ENCODE data around the gene HSPG2.

HSPG2 gene

GRCh38 chr1:21878840-21879478 lies 58.2 kb downstream of the HSPG2 start:
- Histone ChIP-seq H3K27me3 (no peaks in the 10 kb centered on the region), H3K4me1 (no peaks in the 10 kb centered on the region), H3K4me3 (ENCODE audit: low read depth, low read length) (no peak overlapping the region), H3K9me3 (no peaks in the 10 kb centered on the region), H3K36me3 (no peaks in the 10 kb centered on the region)
- no peak for TF ChIP-seq CTCF (IDR thresholded peaks at IDR 0.05; ENCODE audit: low read depth, low read length)
- DNase-seq, result no peak

- no peak for DNase-seq
- Histone ChIP-seq H3K4me1 (no peaks in the 10 kb centered on the region), H3K36me3 (no peaks in the 10 kb centered on the region), H3K4me3 (ENCODE audit: low read depth, low read length) (no peak overlapping the region), H3K9me3 (no peaks in the 10 kb centered on the region), H3K27me3 (no peaks in the 10 kb centered on the region)
- no peak for TF ChIP-seq CTCF (IDR thresholded peaks at IDR 0.05; ENCODE audit: low read depth, low read length)
Observed at GRCh38 chr1:21878009-21878773, 58.9 kb downstream of the HSPG2 start.

DNA sequence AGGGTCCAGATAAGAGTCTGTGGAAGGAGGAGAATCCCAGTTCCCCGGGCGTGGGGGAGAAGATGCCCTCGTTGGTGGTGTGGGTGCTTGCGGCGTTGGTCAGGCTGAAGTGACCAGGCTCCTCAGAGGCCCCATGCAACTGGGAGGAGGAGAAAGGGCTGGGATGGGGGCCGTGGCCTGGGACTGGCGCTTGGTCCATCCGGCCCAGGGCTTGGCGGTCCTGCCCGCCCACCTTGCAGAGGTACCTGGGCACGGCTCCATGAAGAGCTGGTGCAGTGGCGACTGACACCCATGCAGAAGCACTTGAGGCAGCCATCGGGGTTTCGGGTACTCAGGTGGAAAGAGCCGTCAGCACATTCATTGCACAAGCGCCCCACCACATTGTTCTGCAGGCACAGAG lies 60.8 kb downstream of the HSPG2 start:
- H3K4me1 ChIP-seq, result no peaks in the 10 kb centered on the region
- no peaks in the 10 kb centered on the region for H3K27me3 ChIP-seq
- no peak for TF ChIP-seq CTCF (IDR thresholded peaks at IDR 0.05; ENCODE audit: low read depth, low read length)
- no peak for DNase-seq
- no peaks in the 10 kb centered on the region for H3K36me3 ChIP-seq
- no peaks in the 10 kb centered on the region for H3K9me3 ChIP-seq
- no peak overlapping the region for H3K4me3 ChIP-seq (ENCODE audit: low read depth, low read length)

DNA sequence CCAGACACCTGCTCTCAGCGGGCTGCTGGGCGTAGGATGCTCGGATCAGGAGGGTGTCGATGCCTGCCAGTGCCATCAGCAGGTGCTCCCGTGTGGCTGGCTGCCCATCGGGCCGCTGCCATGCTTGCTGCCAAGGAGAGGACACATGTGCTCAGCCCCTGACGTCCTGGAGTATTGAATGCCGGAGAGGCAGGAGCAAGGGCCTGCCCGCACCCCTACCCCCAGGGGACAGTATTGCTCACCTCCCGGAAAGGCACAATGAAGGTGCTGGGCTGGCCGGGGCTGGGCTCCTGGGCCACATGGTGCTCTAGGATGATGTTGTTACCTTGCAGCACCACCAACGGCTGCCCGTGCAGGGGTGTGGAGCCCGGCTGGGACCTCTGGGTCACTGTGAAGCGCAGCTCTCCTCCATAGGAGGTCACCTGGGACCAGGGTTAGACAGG lies 61.5 kb downstream of the HSPG2 start:
- Histone ChIP-seq H3K9me3 (no peaks in the 10 kb centered on the region), H3K27me3 (no peaks in the 10 kb centered on the region), H3K4me1 (no peaks in the 10 kb centered on the region), H3K36me3 (no peaks in the 10 kb centered on the region), H3K4me3 (ENCODE audit: low read depth, low read length) (no peak overlapping the region)
- no peak for DNase-seq
- no peak for TF ChIP-seq CTCF (IDR thresholded peaks at IDR 0.05; ENCODE audit: low read depth, low read length)

DNA sequence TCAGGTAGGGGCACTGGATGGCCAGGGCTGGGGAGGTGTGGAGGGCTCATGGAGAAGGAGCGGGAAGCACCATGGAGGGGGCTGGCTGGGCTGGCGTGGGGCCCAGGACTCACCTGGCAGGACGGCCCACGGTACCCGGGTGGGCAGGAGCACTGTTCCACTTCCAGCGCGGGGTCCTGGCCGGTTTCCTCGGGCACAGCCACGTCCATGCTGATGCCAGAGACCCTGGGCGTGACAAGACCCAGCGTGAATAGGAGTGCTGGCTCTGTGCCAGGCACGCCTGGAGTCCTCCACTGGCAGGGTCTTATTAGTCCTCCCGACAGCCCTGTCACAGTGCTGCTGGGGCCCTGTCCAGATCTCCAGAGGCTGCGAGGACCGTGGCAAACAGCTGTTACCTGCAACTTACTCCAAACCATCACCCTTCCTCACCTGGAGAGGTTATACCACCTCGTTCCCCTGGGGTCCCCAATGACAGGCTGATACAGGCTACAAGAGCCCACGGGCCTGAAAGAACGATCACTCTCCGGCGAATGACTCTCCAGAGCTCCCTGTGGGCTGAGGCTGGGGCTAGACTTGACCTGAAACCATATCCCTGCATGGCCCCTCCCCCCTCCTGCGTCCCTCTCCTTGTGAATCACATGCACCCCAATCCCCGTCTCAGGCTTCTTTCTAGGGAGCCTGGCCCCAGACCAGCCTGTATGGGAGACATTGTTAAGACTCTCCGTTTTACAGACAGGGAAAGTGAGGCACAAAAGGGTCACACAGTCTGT lies 62.1 kb downstream of the HSPG2 start:
- H3K9me3 ChIP-seq, result no peaks in the 10 kb centered on the region
- H3K4me1 ChIP-seq, result no peaks in the 10 kb centered on the region
- peak; percentile 70 for DNase-seq
- H3K36me3 ChIP-seq, result no peaks in the 10 kb centered on the region
- TF ChIP-seq CTCF (IDR thresholded peaks at IDR 0.05; ENCODE audit: low read depth, low read length), result no peak
- no peak overlapping the region for H3K4me3 ChIP-seq (ENCODE audit: low read depth, low read length)
- no peaks in the 10 kb centered on the region for H3K27me3 ChIP-seq
